Pericardium fibroblast (primary cell): ENCODE data around the gene ERICH2. TPM values are rescaled to one million over a fixed set of nuclear protein-coding genes. Genes with fewer than 3 reads are reported as not detected.

ENCODE experiments used
- total RNA-seq: library from RNA; depleted of rRNA; stranded (reverse); fragments of >200 nt; gene quantifications from 2 replicates; pipeline ENCODE4 v1.2.3, GENCODE V29; 2015

ERICH2 gene
- 0.34 TPM in 1 of 2 replicates, not detected in the other for total RNA-seq

GRCh38 chr2:170770008-170770605 is at the start of gene ERICH2:
TSS of gene ERICH2 (plus strand) at chr2:170770378. CDS start at chr2:170770682, 304 bp downstream.

GRCh38 chr2:170816504-170817092 is 46.4 kb downstream of the ERICH2 start, which contains the start of gene GAD1:
TSS of gene GAD1 (plus strand) at chr2:170816887. CDS start at chr2:170818592, 1,705 bp downstream.

Other genes with a start within 250 kb of the ERICH2 start
- gene SP5, start 55.0 kb upstream of the ERICH2 start, total RNA-seq: not detected in 2 replicates
- gene GAD1, start 46.5 kb downstream of the ERICH2 start, total RNA-seq: not detected in 2 replicates
- 60.9 and 112 TPM in 2 replicates for gene GORASP2, start 158.9 kb downstream of the ERICH2 start, total RNA-seq